Measurements from ENCODE around the gene ZNF227.

DNA sequence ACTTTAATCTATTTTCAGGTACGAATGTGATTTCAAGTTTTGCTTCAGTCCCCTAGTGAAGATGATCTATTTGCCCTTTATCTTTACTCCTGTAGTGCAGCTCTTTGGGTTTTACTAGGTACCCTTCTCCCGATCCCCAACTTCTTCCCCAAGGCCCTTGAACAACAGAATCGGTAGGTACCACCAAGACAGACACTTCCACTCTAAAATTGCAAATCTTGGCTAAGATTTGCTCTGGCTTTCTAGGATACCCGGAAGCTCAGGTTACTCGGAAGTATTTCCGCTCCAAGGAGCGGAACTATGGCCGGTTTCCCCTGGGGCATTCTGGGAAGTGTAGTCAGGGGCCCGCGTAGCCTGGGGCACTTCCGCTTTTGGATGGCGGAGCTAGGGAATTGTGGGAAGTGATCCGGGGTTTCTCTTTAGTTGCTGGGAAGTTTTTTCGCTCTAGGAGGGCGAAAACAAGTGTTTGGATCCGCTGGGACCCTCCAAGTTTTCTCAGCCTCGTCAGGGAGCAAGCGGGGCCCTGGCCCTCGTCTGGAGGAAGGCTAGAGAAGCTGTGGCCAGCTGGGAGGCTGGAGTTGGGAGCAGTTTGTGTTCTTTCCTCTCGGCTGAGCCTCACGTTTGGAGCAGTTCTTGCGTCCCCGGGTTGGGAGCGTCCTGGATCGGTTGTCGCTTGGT is 5.1 kb upstream of the ZNF227 start:
- TF ChIP-seq EZH2 (IDR thresholded peaks at IDR 0.05; ENCODE audit: low read length) (no peak), CTCF (optimal IDR thresholded peaks at IDR 0.05 in 1 of 3, IDR thresholded peaks at IDR 0.05 in 1 of 3, conservative IDR thresholded peaks at IDR 0.05 in 1 of 3; ENCODE audit: extremely low read depth in 1 of 3, insufficient read depth in 2 of 3, low read length in 3 of 3) (no peak)

Measured in keratinocyte (primary cell).